ENCODE results near the gene SYN1. TPM values are rescaled to one million over a fixed set of nuclear protein-coding genes. Genes with fewer than 3 reads are reported as not detected.

SYN1 gene
- total and polyA plus RNA-seq, 8 donors, result 0.45 to 1.7 (median 1.5) TPM; not detected in 5

DNA sequence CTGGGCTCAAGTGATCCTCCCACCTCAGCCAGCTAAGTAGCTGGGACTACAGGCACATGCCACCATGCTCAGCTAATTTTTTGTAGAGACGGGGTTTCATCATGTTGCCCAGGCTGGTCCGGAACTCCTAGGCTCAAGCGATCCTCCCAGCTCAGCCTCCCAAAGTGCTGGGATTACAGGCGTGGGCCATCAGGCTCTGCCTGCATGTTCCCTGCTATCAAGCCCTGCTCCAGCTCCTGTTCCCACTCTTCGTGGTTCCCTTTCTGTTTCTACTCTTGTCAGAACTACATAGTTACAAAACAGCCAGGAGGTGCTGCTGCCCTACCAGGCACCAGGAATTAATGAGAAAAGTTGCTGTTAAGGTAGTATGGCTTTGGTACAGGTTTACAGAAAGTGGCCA, 28.7 kb downstream of the SYN1 start:
- Histone ChIP-seq H3K36me3 (peaks cover 0 to 4% (median 0%) of the 10 kb centered on the region in 4 donors), H3K9me3 (peaks cover 0 to 3% (median 1%) of the 10 kb centered on the region in 4 donors), H3K27ac (no peak overlapping the region), H3K27me3 (no peaks in the 10 kb centered on the region), H3K4me3 (no peak overlapping the region), H3K4me1 (no peaks in the 10 kb centered on the region)
- TF ChIP-seq POLR2A (IDR thresholded peaks at IDR 0.05) (no peak), EP300 (IDR thresholded peaks at IDR 0.05) (no peak), POLR2AphosphoS5 (IDR thresholded peaks at IDR 0.05) (no peak)
- TF ChIP-seq, protein P1, sequence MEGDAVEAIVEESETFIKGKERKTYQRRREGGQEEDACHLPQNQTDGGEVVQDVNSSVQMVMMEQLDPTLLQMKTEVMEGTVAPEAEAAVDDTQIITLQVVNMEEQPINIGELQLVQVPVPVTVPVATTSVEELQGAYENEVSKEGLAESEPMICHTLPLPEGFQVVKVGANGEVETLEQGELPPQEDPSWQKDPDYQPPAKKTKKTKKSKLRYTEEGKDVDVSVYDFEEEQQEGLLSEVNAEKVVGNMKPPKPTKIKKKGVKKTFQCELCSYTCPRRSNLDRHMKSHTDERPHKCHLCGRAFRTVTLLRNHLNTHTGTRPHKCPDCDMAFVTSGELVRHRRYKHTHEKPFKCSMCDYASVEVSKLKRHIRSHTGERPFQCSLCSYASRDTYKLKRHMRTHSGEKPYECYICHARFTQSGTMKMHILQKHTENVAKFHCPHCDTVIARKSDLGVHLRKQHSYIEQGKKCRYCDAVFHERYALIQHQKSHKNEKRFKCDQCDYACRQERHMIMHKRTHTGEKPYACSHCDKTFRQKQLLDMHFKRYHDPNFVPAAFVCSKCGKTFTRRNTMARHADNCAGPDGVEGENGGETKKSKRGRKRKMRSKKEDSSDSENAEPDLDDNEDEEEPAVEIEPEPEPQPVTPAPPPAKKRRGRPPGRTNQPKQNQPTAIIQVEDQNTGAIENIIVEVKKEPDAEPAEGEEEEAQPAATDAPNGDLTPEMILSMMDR (IDR thresholded peaks at IDR 0.05), result no peak
- DNase-seq, result no peak
- 78 to 86% (median 82%) methylated on average over 4 to 5 of the region's 5 CpGs for WGBS, 5 donors
- intact Hi-C loops (cut with DNase I; ENCODE audit: low total_unique reads), result no loop called here

DNA sequence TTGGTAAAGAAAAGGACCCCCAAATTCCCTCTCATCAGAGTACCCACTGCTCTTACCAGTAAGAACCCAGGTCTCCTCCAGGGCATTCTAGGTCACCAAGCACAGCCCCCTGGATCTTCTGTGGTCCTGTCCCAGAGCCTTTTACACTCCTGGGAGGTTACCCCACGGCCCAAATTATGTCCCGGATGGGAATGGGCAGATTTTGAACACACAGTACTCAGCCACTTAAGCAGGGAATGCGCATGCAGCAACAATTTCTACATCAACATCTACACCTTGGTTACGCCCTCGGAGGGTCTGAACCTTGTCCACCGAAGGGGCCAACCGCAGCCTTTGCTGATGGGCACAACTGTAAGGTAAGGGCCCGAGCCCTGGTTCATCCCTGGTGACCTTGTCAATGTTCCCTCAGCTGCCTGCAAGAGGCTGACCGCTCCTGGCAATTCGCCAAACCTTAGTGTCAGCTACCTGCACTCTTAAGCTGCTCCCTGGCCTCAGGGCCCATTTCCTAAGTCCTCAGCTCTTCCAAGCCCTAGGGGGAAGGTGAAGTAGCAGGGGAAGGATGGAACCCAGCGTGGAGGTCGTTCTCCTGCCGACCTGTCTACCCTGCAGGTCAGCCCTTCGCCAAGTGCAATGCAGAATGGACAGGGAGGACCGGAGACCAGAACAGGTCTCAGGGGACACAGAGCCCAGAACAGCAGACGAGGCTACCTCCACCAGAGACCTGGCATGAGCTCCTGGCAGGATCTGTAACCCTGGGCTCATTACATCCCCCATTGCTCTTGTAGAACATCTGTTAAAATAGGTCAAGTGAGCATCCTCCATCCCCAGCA, 31.5 kb downstream of the SYN1 start:
- WGBS, 5 donors, result 77 to 85% (median 79%) methylated on average over 10 to 16 of the region's 16 CpGs
- Histone ChIP-seq H3K9me3 (no peaks in the 10 kb centered on the region), H3K27me3 (no peaks in the 10 kb centered on the region), H3K36me3 (peaks cover 0 to 14% (median 8%) of the 10 kb centered on the region in 4 donors), H3K27ac (no peak overlapping the region), H3K4me1 (peaks cover 0 to 9% (median 0%) of the 10 kb centered on the region in 4 donors), H3K4me3 (no peak overlapping the region)
- TF ChIP-seq POLR2AphosphoS5 (IDR thresholded peaks at IDR 0.05), result no peak
- no peak for TF ChIP-seq POLR2A (IDR thresholded peaks at IDR 0.05)
- no peak for DNase-seq
- intact Hi-C loops (cut with DNase I; ENCODE audit: low total_unique reads), result no loop called here

DNA sequence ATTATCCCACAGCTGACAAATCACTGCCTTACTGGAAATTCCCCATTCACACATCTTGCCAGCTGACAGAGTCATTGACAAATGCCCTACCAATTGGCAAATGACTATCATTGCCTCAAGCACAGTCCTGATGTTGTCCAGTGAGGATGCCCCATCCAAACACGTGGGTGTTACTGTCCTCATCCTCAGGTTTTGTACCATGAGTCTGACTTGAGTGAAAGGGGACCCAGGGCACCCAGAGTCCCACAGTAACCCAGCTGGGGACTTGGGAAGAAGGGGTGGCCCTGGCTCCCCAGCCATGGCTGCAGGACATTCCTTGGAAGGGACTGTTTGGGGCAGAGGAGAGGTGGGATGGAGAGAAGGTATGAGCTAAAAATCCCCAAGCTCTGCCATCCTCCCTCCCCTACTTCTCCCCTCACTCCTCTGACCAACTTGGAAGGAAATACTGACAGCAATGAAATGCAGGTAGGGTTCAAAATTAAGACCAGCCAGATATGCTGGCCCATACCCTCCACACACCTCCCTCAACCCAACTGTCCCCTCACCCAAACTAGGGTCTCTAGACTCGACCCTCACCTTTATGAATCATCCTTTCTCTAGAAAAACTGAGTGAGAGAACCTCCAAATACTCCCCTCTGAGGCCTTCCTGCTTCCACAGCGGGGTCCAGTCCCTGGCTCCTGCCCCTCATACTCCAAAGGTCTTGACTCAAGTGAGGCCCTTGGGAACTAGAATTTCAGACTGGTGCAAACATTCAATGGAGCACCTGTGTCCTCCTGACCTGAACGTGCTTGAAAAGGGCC, 32.4 kb downstream of the SYN1 start:
- 34 to 85% (median 51%) methylated on average over 2 to 4 of the region's 4 CpGs for WGBS, 5 donors
- Histone ChIP-seq H3K4me3 (no peak overlapping the region), H3K27me3 (no peaks in the 10 kb centered on the region), H3K27ac (no peak overlapping the region), H3K4me1 (peaks cover 0 to 11% (median 0%) of the 10 kb centered on the region in 4 donors), H3K36me3 (peaks cover 0 to 14% (median 8%) of the 10 kb centered on the region in 4 donors), H3K9me3 (no peaks in the 10 kb centered on the region)
- no peak for DNase-seq
- TF ChIP-seq, protein P1 (IDR thresholded peaks at IDR 0.05), result no peak
- no peak for TF ChIP-seq POLR2AphosphoS5 (IDR thresholded peaks at IDR 0.05)
- TF ChIP-seq EP300 (IDR thresholded peaks at IDR 0.05), result no peak
- no peak for TF ChIP-seq POLR2A (IDR thresholded peaks at IDR 0.05)
- intact Hi-C loops (cut with DNase I; ENCODE audit: low total_unique reads), result no loop called here

DNA sequence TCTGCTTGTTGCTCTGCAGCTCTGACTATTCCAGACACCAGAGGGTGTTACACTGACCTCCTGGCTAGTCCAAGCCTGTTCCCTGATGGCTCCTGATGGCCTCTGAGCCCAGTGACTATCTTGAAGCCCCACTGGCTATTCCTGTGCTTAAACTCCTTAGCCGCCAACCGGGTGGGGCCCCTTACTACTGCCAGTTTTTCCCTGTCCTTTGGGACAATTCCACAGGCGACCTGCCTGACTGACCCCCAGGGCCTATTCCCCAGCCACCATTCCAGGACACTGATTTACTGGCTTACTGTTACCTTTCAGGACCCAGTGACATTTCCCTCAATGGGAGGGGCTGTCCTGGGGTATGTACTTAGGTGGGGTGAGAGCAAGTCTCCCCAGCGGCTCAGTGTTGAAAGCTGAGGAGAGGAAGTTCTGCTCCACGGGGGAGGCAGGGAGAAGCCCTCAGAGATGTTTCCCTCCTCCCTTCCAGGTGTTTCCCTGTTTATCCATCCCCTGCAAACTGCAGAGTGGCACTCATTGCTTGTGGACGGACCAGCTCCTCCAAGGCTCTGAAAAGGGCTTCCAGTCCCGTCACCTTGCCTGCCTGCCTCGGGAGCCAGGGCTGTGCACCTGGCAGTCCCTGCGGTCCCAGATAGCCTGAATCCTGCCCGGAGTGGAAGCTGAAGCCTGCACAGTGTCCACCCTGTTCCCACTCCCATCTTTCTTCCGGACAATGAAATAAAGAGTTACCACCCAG, 33.4 kb downstream of the SYN1 start:
- 60 to 72% (median 71%) methylated on average over 8 to 11 of the region's 11 CpGs for WGBS, 5 donors
- peaks cover 0 to 14% (median 8%) of the 10 kb centered on the region in 4 donors for H3K36me3 ChIP-seq
- H3K27ac ChIP-seq, result no peak overlapping the region
- H3K9me3 ChIP-seq, result no peaks in the 10 kb centered on the region
- H3K27me3 ChIP-seq, result no peaks in the 10 kb centered on the region
- DNase-seq, result no peak
- H3K4me3 ChIP-seq, result no peak overlapping the region
- intact Hi-C loops (cut with DNase I; ENCODE audit: low total_unique reads), result no loop called here
- TF ChIP-seq EP300 (IDR thresholded peaks at IDR 0.05) (no peak), POLR2AphosphoS5 (IDR thresholded peaks at IDR 0.05) (no peak), POLR2A (IDR thresholded peaks at IDR 0.05) (no peak)
- TF ChIP-seq, protein P1 (IDR thresholded peaks at IDR 0.05), result no peak
- peaks cover 0 to 19% (median 4%) of the 10 kb centered on the region in 4 donors for H3K4me1 ChIP-seq
